ENCODE measurements around the gene DRAP1.

Gene DRAP1

GRCh38 chr11:65961267-65962140 is 42.3 kb downstream of the DRAP1 start, which contains the start of gene SART1:
Gene SART1 (plus strand): TSS chr11:65961734. CDS start chr11:65961781, 47 bp downstream.
- DNase-seq (ENCODE audit: low read depth in 2 of 2) = peak; percentile 93

GRCh38 chr11:65962141-65962564 is 42.9 kb downstream of the DRAP1 start:
- DNase-seq (ENCODE audit: low read depth in 2 of 2) = no peak

GRCh38 chr11:65964906-65965305 is 45.7 kb downstream of the DRAP1 start:
- no peak for DNase-seq (ENCODE audit: low read depth in 2 of 2)

GRCh38 chr11:65965986-65966762 is 46.9 kb downstream of the DRAP1 start:
- no peak for DNase-seq (ENCODE audit: low read depth in 2 of 2)

GRCh38 chr11:65967329-65967934 is 48.2 kb downstream of the DRAP1 start:
- DNase-seq (ENCODE audit: low read depth in 2 of 2) = no peak

- DNase-seq (ENCODE audit: low read depth in 2 of 2) = no peak
Observed at GRCh38 chr11:65968600-65969482, 49.6 kb downstream of the DRAP1 start.

All from stimulated activated CD4-positive, alpha-beta T cell treated with anti-CD3 and anti-CD28 coated beads, Interleukin-12 subunit alpha, Interleukin-12 subunit beta, amount 100 ng/mL, for 24 hours (primary cell).